COLO668 (cell line): Measurements from ENCODE around the gene DNASE1L1.
"Not testable (repeated sequence)": the region's sequence is repeated elsewhere in the genome, so short reads cannot be mapped to it uniquely, and the experiment has no call there.

Experiments used
- DNase-seq: peaks from one replicate; lab custom pipeline; 2025; ENCODE audit not compliant: unreplicated experiment; lab: John Stamatoyannopoulos, UW

DNASE1L1 gene

GRCh38 chrX:154408659-154409221 is 314 bp downstream of the DNASE1L1 start:
- DNase-seq = no peak

GRCh38 chrX:154404625-154405192 is 4.3 kb downstream of the DNASE1L1 start:
- no peak for DNase-seq

GRCh38 chrX:154403858-154404257 is 5.2 kb downstream of the DNASE1L1 start:
- DNase-seq = no peak

DNA sequence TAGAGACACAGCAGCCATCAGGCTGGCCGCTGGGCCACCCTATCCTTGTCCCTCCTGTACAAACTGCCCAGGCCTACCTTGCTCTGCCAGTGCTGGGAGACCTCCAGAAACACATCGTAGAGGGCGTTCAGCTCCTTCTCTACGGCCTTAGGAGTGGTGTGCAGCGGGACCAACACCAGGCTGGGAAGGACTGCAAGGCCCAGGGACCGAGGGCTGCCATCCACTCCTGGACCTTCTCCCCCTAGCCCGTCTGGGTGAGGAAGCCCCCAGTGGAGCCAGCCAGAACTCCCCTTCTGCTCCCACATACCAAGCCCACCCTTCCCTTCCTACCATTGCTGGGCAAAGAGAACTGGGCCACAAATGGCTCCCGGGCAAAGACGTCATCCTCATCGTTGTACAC is 5.9 kb downstream of the DNASE1L1 start:
- DNase-seq = no peak

DNA sequence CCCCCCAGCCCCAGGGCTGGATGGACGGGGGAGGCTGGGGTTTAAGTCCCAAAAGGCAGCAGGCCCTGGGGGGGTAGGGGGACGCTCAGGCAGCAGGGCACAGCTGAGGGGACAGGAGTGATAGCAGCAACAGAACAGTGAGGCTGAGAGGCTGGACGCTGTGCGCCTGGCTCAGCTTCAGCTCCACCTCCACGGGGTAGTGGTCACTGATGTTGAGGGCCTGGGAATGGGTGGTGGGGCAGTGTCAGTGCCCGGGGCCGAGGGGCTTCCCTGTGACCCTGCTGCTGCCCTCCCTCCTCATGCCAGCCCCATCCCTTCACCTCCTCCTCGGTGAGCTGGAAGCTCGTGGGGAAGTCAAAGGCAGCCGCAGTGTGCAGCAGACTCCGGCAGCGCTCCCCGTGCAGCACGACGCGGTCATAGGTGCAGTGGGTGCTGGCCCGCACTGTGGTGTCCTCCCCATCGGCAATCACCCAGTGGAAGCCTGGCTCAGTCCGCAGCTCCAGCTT is 6.4 kb downstream of the DNASE1L1 start:
- DNase-seq = no peak

- DNase-seq = peak; percentile 23
Observed at GRCh38 chrX:154401918-154402621, 7.0 kb downstream of the DNASE1L1 start.

DNA sequence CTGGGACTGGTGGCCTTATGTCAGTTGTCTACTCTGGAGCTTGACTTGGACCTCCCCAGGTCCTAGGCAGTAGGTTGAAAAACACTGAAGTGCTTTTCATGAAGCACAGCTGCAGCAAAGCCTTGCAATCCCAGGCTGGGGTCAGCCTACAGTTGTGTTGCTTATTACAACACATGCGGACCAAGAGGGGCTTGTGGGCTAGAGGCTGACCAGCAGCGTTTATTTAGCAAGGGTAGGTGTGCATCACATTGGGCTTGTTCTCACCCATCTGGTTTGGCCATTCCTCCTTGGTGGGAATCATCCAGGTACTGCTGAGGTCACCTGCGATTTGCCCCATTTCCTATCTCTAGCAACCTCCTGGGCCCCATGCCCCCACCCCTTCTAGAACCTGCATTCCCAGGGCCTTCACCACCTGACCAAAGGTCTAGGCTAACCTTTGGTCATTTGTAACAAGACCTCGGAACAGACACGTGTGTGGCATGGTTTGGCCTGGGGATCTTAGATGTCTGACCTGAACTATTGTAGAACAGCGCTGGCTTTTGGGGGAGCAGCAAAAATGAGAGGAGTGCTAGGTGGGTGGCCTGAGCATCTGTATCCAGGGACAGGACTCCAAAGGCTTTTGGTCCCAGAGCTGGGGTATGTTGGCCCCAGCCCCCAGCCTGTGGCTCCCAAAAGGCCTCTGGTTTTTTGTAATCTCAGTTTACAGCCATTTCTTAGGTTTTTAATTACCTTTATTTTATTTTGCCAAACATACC is 7.8 kb downstream of the DNASE1L1 start:
- DNase-seq = peak; percentile 13

DNA sequence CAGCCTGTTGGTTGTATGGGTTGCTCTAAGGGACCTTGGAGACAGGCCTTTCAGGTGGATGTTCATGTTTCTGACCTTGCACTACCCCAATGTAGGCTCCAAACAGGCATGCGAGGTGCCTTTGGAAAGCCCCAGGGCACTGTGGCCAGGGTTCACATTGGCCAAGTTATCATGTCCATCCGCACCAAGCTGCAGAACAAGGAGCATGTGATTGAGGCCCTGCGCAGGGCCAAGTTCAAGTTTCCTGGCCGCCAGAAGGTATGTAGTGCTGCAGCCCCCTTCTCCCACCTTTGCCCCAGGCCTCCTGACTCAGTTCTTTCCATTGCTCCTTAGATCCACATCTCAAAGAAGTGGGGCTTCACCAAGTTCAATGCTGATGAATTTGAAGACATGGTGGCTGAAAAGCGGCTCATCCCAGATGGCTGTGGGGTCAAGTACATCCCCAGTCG is 8.7 kb downstream of the DNASE1L1 start:
- DNase-seq = not testable (repeated sequence)

- DNase-seq = no peak
Observed at GRCh38 chrX:154399527-154400368, 9.3 kb downstream of the DNASE1L1 start.

- peak; percentile 93 for DNase-seq
Observed at GRCh38 chrX:154398668-154399526, 10.2 kb downstream of the DNASE1L1 start.

DNA sequence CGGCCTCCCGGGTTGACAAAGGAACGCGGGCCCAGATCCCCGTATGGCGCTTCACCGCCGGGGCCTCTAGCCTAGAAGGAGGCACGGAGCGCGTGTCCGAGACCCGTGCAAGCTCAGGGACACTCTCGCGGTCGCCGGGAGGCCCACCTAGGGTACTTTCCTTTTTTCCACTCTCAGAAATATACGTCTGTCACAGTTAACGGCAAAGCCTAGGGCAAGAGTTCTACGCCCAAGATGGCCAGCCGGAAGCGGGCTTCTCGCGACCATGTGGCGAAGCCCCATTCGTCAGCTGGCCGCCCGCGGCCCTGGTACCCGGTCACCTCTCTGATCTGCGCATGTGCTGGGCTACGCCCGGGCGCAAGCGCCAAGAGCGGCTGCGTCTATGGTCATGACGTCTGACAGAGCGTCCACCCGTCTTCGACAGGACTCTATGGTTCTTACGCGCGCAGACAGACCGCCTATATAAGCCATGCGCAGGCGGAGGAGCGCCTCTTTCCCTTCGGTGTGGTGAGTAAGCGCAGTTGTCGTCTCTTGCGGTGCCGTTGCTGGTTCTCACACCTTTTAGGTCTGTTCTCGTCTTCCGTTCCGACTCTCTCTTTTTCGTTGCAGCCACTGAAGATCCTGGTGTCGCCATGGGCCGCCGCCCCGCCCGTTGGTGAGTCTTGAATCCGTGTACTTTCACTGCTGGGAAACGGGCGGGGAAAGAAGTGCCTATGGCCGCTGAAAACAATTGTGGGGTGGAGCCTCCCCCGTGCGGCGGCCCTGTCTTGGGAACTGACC is 11.0 kb downstream of the DNASE1L1 start, which contains the start of gene RPL10:
Gene RPL10 (plus strand): TSS at position 490 of the 780 bp plus-strand sequence. CDS start 143 bp downstream, at position 633.
- peak; percentile 99 for DNase-seq

- DNase-seq = peak; percentile 90
Observed at GRCh38 chrX:154396973-154397887, 11.8 kb downstream of the DNASE1L1 start.

- not testable (repeated sequence) for DNase-seq
Observed at GRCh38 chrX:154396363-154396762, 12.7 kb downstream of the DNASE1L1 start.

GRCh38 chrX:154389812-154390747 is 19.0 kb downstream of the DNASE1L1 start:
- DNase-seq = not testable (repeated sequence)

GRCh38 chrX:154388649-154389048 is 20.4 kb downstream of the DNASE1L1 start:
- DNase-seq = not testable (repeated sequence)

- DNase-seq = not testable (repeated sequence)
Observed at GRCh38 chrX:154388094-154388493, 21.0 kb downstream of the DNASE1L1 start.
